ENCODE data around the gene SLC43A2. TPM values are rescaled to one million over a fixed set of nuclear protein-coding genes. Genes with fewer than 3 reads are reported as not detected.
A peak's percentile ranks its signal among the peaks of the same experiment; 100 is the strongest.
"Not testable (repeated sequence)": the region's sequence is repeated elsewhere in the genome, so short reads cannot be mapped to it uniquely, and the experiment has no call there.

The SLC43A2 gene
- total and polyA plus RNA-seq, 2 experiments from 2014 or later, result 2.5 to 5.3 TPM

GRCh38 chr17:1539811-1540210, 88.8 kb downstream of the SLC43A2 start:
- H3K36me3 ChIP-seq, result peaks cover 47% of the 10 kb centered on the region
- H3K4me1 ChIP-seq (ENCODE audit: low read depth), result no peaks in the 10 kb centered on the region
- H3K27ac ChIP-seq, result no peak overlapping the region
- H3K4me3 ChIP-seq, result no peak overlapping the region
- no peak for DNase-seq (ENCODE audit: low read depth in 1 of 2, low spot score in 1 of 2)
- no peaks in the 10 kb centered on the region for H3K27me3 ChIP-seq
- TF ChIP-seq, protein P1, sequence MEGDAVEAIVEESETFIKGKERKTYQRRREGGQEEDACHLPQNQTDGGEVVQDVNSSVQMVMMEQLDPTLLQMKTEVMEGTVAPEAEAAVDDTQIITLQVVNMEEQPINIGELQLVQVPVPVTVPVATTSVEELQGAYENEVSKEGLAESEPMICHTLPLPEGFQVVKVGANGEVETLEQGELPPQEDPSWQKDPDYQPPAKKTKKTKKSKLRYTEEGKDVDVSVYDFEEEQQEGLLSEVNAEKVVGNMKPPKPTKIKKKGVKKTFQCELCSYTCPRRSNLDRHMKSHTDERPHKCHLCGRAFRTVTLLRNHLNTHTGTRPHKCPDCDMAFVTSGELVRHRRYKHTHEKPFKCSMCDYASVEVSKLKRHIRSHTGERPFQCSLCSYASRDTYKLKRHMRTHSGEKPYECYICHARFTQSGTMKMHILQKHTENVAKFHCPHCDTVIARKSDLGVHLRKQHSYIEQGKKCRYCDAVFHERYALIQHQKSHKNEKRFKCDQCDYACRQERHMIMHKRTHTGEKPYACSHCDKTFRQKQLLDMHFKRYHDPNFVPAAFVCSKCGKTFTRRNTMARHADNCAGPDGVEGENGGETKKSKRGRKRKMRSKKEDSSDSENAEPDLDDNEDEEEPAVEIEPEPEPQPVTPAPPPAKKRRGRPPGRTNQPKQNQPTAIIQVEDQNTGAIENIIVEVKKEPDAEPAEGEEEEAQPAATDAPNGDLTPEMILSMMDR (IDR thresholded peaks at IDR 0.05; ENCODE audit: low read depth, low read length), result no peak
- no peaks in the 10 kb centered on the region for H3K9me3 ChIP-seq (ENCODE audit: low read depth)

DNA sequence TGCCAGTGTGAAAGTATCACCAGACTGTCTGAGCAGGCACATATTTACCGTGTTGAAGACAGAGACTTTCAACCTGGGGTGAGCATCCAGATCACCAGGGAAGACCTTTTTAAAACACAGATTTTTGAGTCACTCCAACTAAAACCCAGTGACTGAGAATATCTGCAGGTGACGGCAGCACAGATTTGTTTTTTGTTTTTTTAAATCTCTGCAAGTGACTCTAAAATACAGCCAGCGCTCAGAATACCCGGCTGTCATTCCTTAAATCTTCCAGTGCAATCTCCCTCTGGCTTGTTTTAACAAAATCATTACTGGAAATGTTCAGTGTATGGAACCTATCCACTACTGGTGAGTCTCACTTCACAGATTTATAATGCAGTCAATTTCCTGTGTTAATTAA, 92.9 kb downstream of the SLC43A2 start:
- Histone ChIP-seq H3K36me3 (peaks cover 58% of the 10 kb centered on the region), H3K27ac (no peak overlapping the region), H3K27me3 (no peaks in the 10 kb centered on the region), H3K4me3 (no peak overlapping the region), H3K4me1 (ENCODE audit: low read depth) (no peaks in the 10 kb centered on the region), H3K9me3 (ENCODE audit: low read depth) (no peaks in the 10 kb centered on the region)
- TF ChIP-seq, protein P1 (IDR thresholded peaks at IDR 0.05; ENCODE audit: low read depth, low read length), result no peak
- no peak for DNase-seq (ENCODE audit: low read depth in 1 of 2, low spot score in 1 of 2)

DNA sequence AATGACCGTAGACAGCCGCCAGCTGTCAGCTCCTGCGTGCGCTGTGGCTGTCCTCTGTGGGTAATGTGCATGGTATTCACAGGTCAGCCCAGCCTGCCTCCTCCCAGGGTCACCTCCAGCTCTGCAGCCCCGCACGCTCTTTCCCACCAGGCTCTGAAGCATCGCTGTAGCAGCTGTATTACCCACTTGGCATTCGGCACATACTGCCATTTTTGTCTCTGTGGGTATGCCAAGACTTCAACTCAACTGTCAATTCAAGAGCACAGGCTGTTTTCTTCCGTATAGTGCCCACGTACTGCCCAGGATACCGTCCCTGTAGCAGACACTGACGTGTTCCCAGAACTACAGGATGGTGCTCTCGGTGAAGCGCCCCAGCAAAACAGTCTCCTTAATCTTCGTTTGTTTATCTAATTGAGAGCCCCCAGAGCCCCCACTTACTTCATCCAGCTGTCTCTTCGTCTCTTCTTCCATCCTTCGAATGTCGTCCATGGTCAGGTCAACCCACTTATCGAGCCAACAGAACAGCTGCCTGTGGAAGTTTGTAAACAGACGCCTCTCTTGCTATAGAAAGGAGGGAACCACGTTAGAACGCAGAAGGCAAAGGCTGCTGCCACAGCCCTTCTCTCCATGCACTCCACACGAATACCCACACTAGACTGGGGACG, 94.8 kb downstream of the SLC43A2 start:
- TF ChIP-seq, protein P1 (IDR thresholded peaks at IDR 0.05; ENCODE audit: low read depth, low read length), result no peak
- H3K27ac ChIP-seq, result no peak overlapping the region
- no peaks in the 10 kb centered on the region for H3K27me3 ChIP-seq
- peaks cover 52% of the 10 kb centered on the region for H3K36me3 ChIP-seq
- no peak for DNase-seq (ENCODE audit: low read depth in 1 of 2, low spot score in 1 of 2)
- H3K9me3 ChIP-seq (ENCODE audit: low read depth), result no peaks in the 10 kb centered on the region
- no peak overlapping the region for H3K4me3 ChIP-seq
- H3K4me1 ChIP-seq (ENCODE audit: low read depth), result no peaks in the 10 kb centered on the region

GRCh38 chr17:1532836-1533602, 95.6 kb downstream of the SLC43A2 start:
- no peak overlapping the region for H3K4me3 ChIP-seq
- DNase-seq (ENCODE audit: low read depth in 1 of 2, low spot score in 1 of 2), result peak; percentile 10 to 22
- H3K9me3 ChIP-seq (ENCODE audit: low read depth), result no peaks in the 10 kb centered on the region
- peaks cover 50% of the 10 kb centered on the region for H3K36me3 ChIP-seq
- TF ChIP-seq, protein P1 (IDR thresholded peaks at IDR 0.05; ENCODE audit: low read depth, low read length), result peak; percentile 23
- no peak overlapping the region for H3K27ac ChIP-seq
- H3K27me3 ChIP-seq, result no peaks in the 10 kb centered on the region
- H3K4me1 ChIP-seq (ENCODE audit: low read depth), result no peaks in the 10 kb centered on the region

DNA sequence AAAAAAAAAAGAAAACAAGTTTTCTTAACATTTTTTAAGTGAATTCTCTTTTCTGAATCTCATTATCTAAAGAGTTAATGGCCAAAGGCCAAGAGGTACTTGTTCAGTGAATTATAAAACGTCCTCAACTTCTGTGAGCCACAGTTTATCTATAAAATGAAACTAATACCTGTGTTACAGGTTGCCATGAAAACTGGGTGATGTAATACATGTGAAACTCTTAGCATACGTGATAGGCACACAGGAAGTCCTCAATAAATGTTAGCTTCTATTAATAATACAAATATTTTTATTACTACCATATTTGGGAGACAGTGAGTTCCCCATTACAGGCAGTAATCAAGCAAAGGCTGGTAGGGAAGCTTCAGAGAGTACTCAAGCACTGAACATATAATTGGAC, 98.8 kb downstream of the SLC43A2 start:
- H3K9me3 ChIP-seq (ENCODE audit: low read depth), result no peaks in the 10 kb centered on the region
- no peaks in the 10 kb centered on the region for H3K4me1 ChIP-seq (ENCODE audit: low read depth)
- H3K36me3 ChIP-seq, result peaks cover 33% of the 10 kb centered on the region
- H3K4me3 ChIP-seq, result no peak overlapping the region
- H3K27me3 ChIP-seq, result no peaks in the 10 kb centered on the region
- TF ChIP-seq, protein P1 (IDR thresholded peaks at IDR 0.05; ENCODE audit: low read depth, low read length), result no peak
- no peak for DNase-seq (ENCODE audit: low read depth in 1 of 2, low spot score in 1 of 2)
- H3K27ac ChIP-seq, result no peak overlapping the region

- H3K27me3 ChIP-seq; H3K9me3 ChIP-seq (ENCODE audit: low read depth); H3K27ac ChIP-seq; DNase-seq (ENCODE audit: low read depth in 1 of 2, low spot score in 1 of 2); H3K4me1 ChIP-seq (ENCODE audit: low read depth); H3K4me3 ChIP-seq: not testable (repeated sequence)
- H3K36me3 ChIP-seq, result peaks cover 20% of the 10 kb centered on the region
These were observed 101.8 kb downstream of the SLC43A2 start for GRCh38 chr17:1526876-1527275.
